RWPE2 (cell line): ENCODE measurements around the gene SLC48A1.

Source experiments
- ATAC-seq: fragments of 200-7000 bp; cut with Tn5 transposase; 3 replicates; pipeline ENCODE4 v1.9.1; 2021; ENCODE audit warnings: low read depth
- DNase-seq: peaks from one replicate; pipeline ENCODE4 v3.0.0-alpha.2; 2020; ENCODE audit warnings: low spot score
- H3K27ac ChIP-seq: fragments of 450-650 bp; 2 replicates; pipeline ENCODE4 v1.5.1; 2017; ENCODE audit warnings: mild to moderate bottlenecking; ENCODE audit not compliant: poor library complexity, severe bottlenecking
- H3K27me3 ChIP-seq: fragments of 250-450 bp; sonication (Bioruptor Pico); 2 replicates; pipeline ENCODE4 v1.5.1; 2021; ENCODE audit warnings: mild to moderate bottlenecking, moderate library complexity; ENCODE audit not compliant: insufficient read depth, poor library complexity, severe bottlenecking
- H3K36me3 ChIP-seq: fragments of 250-450 bp; sonication (Bioruptor Pico); 2 replicates; pipeline ENCODE4 v1.5.1; 2020; ENCODE audit warnings: low read depth, mild to moderate bottlenecking, moderate library complexity
- H3K4me1 ChIP-seq: fragments of 250-450 bp; sonication (Bioruptor Pico); 2 replicates; pipeline ENCODE4 v1.5.1; 2021; ENCODE audit warnings: mild to moderate bottlenecking, moderate library complexity; ENCODE audit not compliant: insufficient read depth, poor library complexity, severe bottlenecking
- H3K4me3 ChIP-seq: fragments of 250-450 bp; sonication (Bioruptor Pico); 2 replicates; pipeline ENCODE4 v1.5.1; 2021; ENCODE audit warnings: mild to moderate bottlenecking, moderate library complexity; ENCODE audit not compliant: severe bottlenecking
- H3K9me3 ChIP-seq: fragments of 250-450 bp; sonication (Bioruptor Pico); 2 replicates; pipeline ENCODE4 v1.5.1; 2021; ENCODE audit warnings: mild to moderate bottlenecking, moderate library complexity; ENCODE audit not compliant: severe bottlenecking
- CTCF ChIP-seq: fragments of 450-650 bp; IDR thresholded peaks from one replicate; pipeline ENCODE4 v1.5.1; 2017; ENCODE audit warnings: mild to moderate bottlenecking, moderate library complexity; ENCODE audit not compliant: poor library complexity, severe bottlenecking

Gene SLC48A1

DNA sequence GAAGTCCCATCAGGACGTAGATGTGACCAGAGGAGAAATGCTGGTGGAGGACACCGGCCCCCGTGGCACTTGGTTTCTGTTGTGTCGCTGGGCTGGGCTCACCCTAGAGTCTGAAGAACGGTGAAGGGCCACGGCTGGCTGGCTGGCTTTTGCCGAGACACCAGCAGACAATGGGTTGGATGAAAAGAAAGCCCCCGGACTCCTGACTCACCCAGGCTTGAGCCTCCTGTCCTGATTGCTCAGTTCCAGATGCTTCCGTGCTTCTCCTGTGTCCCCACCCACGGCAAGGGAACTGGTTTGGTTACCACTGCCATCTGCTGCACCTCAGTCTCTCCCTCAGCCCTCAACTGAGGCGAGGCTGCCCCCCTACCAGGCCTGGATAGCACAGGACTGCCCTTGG, 37.4 kb upstream of the SLC48A1 start:
- no peaks in the 10 kb centered on the region for H3K36me3 ChIP-seq
- H3K27ac ChIP-seq, result no peak overlapping the region
- no peaks in the 10 kb centered on the region for H3K9me3 ChIP-seq
- H3K4me1 ChIP-seq, result no peaks in the 10 kb centered on the region
- no peaks in the 10 kb centered on the region for H3K27me3 ChIP-seq
- H3K4me3 ChIP-seq, result no peak overlapping the region
- peak; percentile 51 for DNase-seq
- ATAC-seq, result peak; percentile 21; the same call in 2 of the 3 replicates
- TF ChIP-seq CTCF, result no peak

DNA sequence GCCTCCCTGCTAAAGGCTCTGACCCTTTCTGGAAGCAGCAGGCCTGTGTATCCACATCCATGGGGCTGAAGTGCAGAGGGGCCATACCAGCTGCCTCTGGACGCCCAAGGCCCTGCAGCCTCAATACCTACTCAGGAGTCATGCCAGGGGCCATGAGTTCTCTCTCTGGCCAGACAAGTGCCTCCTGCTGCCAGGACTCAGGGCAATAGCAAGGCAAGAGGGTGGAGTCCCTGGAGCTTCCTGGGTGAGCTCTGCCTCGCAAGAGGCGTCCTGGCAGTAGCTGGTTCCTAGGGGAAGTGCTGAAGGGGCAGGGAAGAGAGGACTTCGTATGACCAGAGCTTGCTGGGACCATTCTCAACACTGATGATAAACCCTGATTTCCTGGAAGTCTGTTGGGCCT, 36.8 kb upstream of the SLC48A1 start:
- Histone ChIP-seq H3K9me3 (no peaks in the 10 kb centered on the region), H3K4me1 (peaks cover under 1% of the 10 kb centered on the region), H3K27me3 (no peaks in the 10 kb centered on the region), H3K27ac (no peak overlapping the region), H3K4me3 (no peak overlapping the region), H3K36me3 (no peaks in the 10 kb centered on the region)
- no peak for ATAC-seq
- no peak for TF ChIP-seq CTCF
- no peak for DNase-seq

GRCh38 chr12:47736877-47737676, 36.0 kb upstream of the SLC48A1 start:
- peaks cover 3% of the 10 kb centered on the region for H3K4me1 ChIP-seq
- DNase-seq, result peak; percentile 56

GRCh38 chr12:47737936-47738594, 35.0 kb upstream of the SLC48A1 start:
- Histone ChIP-seq H3K27ac (no peak overlapping the region), H3K36me3 (no peaks in the 10 kb centered on the region), H3K4me1 (peaks cover 3% of the 10 kb centered on the region), H3K9me3 (no peaks in the 10 kb centered on the region), H3K27me3 (no peaks in the 10 kb centered on the region), H3K4me3 (no peak overlapping the region)
- DNase-seq (peak; percentile 59), ATAC-seq (no peak)
- TF ChIP-seq CTCF, result no peak

More at GRCh38 chr12:47736877-47737676, 36.0 kb upstream of the SLC48A1 start:
- TF ChIP-seq CTCF, result no peak
- H3K9me3 ChIP-seq, result no peaks in the 10 kb centered on the region
- H3K36me3 ChIP-seq, result no peaks in the 10 kb centered on the region
- no peak overlapping the region for H3K4me3 ChIP-seq
- H3K27ac ChIP-seq, result no peak overlapping the region
- H3K27me3 ChIP-seq, result no peaks in the 10 kb centered on the region
- ATAC-seq, result no peak

- no peak for ATAC-seq
- H3K4me1 ChIP-seq, result peaks cover 3% of the 10 kb centered on the region
- no peak overlapping the region for H3K27ac ChIP-seq
- TF ChIP-seq CTCF, result no peak
- no peaks in the 10 kb centered on the region for H3K27me3 ChIP-seq
- no peak overlapping the region for H3K4me3 ChIP-seq
- no peaks in the 10 kb centered on the region for H3K36me3 ChIP-seq
- no peak for DNase-seq
- no peaks in the 10 kb centered on the region for H3K9me3 ChIP-seq
These were observed 33.7 kb upstream of the SLC48A1 start for GRCh38 chr12:47739297-47739696.
